ENCODE measurements around the gene MPV17. TPM values are rescaled to one million over a fixed set of nuclear protein-coding genes. Genes with fewer than 3 reads are reported as not detected.

Gene MPV17
- total and polyA plus RNA-seq, 2 of the 13 experiments (the other 11 are each of a cell fraction or from before 2014, with no cell fraction given) = 48.9 to 129 TPM

DNA sequence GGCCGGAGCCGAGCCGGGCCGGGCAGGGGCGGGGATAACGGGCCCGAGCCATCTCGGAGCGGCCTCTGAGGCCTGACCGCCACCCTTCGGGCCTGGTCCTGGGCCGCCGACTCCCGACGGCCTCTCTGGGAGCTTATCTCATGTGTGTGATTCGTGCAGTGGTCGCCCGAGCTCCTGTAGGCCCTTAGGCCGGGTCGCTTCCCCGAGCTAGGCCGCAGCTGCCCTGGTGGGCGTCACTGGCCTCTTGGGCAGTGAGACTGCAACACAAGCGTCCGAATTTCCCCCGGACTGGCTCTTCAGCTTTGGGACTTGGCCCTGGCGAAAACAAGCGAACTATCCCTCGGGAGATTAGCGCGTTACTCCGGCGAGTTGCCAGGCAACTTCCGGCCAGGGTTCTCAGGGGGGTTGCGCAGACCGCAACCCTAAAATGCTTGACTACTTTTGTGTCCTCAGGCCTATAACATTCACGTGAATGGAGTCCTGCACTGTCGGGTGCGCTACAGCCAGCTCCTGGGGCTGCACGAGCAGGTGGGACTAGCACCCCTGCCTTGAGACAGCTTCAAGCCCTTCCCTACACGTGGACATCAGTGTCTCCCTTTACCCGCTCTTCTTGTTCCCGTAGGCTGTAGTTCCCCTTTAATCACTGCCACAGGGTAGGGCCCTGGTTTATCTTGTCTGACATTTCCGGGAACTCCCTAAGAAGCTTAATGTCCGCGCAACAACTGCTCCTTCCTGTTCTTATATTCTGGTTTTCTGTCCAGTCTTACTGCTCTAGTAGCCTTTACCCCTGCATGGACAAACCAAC lies 48.1 kb upstream of the MPV17 start (continued):
- TF ChIP-seq, protein P1, sequence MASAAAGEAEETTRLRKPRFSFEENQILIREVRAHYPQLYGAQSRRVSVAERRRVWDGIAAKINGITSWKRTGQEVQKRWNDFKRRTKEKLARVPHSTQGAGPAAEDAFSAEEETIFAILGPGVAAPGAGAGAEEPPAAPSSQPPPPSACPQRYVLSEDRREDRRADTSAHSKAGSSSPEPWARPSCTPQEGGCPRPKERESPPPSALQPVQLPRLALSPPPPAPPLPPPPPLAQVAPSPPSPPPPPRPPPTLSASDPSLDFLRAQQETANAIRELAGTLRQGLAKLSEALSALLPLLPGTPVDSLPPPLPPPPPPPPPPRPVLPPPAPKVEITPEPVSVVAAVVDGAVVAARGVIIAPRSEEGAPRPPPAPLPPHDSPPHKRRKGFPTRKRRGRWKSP (CRISPR knock-in tag; IDR thresholded peaks at IDR 0.05) = no peak
- no peak for TF ChIP-seq FOXM1 (CRISPR knock-in tag; IDR thresholded peaks at IDR 0.05)
- TF ChIP-seq ZFX (CRISPR knock-in tag; IDR thresholded peaks at IDR 0.05; ENCODE audit: low read depth) = peak; percentile 94
- no peak for TF ChIP-seq ZNF766 (CRISPR knock-in tag; IDR thresholded peaks at IDR 0.05; ENCODE audit: borderline replicate concordance)
- TF ChIP-seq, protein P2, sequence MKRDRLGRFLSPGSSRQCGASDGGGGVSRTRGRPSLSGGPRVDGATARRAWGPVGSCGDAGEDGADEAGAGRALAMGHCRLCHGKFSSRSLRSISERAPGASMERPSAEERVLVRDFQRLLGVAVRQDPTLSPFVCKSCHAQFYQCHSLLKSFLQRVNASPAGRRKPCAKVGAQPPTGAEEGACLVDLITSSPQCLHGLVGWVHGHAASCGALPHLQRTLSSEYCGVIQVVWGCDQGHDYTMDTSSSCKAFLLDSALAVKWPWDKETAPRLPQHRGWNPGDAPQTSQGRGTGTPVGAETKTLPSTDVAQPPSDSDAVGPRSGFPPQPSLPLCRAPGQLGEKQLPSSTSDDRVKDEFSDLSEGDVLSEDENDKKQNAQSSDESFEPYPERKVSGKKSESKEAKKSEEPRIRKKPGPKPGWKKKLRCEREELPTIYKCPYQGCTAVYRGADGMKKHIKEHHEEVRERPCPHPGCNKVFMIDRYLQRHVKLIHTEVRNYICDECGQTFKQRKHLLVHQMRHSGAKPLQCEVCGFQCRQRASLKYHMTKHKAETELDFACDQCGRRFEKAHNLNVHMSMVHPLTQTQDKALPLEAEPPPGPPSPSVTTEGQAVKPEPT (CRISPR knock-in tag; IDR thresholded peaks at IDR 0.05; ENCODE audit: low read depth) = peak; percentile 24; the same call in 1 of the 2 replicates
- TF ChIP-seq ETV6 (CRISPR knock-in tag; conservative IDR thresholded peaks at IDR 0.05) = 0 out of 2 replicates have a peak, but pooled peaks have one; percentile 40
- no peak for TF ChIP-seq ZNF44 (CRISPR knock-in tag; IDR thresholded peaks at IDR 0.05)
- no peak for TF ChIP-seq SRY (CRISPR knock-in tag; IDR thresholded peaks at IDR 0.05)
- no peak for TF ChIP-seq ZNF678 (CRISPR knock-in tag; IDR thresholded peaks at IDR 0.05)
- TF ChIP-seq HNRNPL (IDR thresholded peaks at IDR 0.05; ENCODE audit: low read depth, low read length) = no peak
- TF ChIP-seq TOE1 (CRISPR knock-in tag; IDR thresholded peaks at IDR 0.05) = no peak; the same call in 1 of the 2 replicates
- TF ChIP-seq ARHGAP35 (CRISPR knock-in tag; IDR thresholded peaks at IDR 0.05; ENCODE audit: borderline replicate concordance) = no peak; the same call in 1 of the 2 replicates
- TF ChIP-seq KAT8 (CRISPR knock-in tag; IDR thresholded peaks at IDR 0.05) = no peak
- TF ChIP-seq PHF5A (CRISPR knock-in tag; IDR thresholded peaks at IDR 0.05; ENCODE audit: low read depth, unreplicated experiment) = no peak
- no peak for TF ChIP-seq ZNF17 (CRISPR knock-in tag; IDR thresholded peaks at IDR 0.05)
- TF ChIP-seq, protein P3, sequence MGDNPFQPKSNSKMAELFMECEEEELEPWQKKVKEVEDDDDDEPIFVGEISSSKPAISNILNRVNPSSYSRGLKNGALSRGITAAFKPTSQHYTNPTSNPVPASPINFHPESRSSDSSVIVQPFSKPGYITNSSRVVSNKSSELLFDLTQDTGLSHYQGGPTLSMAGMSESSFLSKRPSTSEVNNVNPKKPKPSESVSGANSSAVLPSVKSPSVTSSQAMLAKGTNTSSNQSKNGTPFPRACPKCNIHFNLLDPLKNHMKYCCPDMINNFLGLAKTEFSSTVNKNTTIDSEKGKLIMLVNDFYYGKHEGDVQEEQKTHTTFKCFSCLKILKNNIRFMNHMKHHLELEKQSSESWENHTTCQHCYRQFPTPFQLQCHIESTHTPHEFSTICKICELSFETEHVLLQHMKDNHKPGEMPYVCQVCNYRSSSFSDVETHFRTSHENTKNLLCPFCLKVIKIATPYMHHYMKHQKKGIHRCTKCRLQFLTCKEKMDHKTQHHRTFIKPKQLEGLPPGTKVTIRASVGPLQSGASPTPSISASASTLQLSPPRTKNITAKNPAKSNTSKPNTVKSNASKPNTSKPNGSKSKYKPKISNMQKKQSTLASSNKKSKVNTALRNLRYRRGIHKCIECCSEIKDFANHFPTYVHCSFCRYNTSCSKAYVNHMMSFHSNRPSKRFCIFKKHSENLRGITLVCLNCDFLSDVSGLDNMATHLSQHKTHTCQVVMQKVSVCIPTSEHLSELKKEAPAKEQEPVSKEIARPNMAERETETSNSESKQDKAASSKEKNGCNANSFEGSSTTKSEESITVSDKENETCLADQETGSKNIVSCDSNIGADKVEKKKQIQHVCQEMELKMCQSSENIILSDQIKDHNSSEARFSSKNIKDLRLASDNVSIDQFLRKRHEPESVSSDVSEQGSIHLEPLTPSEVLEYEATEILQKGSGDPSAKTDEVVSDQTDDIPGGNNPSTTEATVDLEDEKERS (CRISPR knock-in tag; IDR thresholded peaks at IDR 0.05) = no peak
- no peak for TF ChIP-seq ZNF136 (CRISPR knock-in tag; IDR thresholded peaks at IDR 0.05; ENCODE audit: low read depth)
- no peak for TF ChIP-seq FOXK1 (CRISPR knock-in tag; IDR thresholded peaks at IDR 0.05; ENCODE audit: borderline replicate concordance, low read depth)
- no peak; the same call in none of the 2 replicates for TF ChIP-seq ZNF354B (CRISPR knock-in tag; IDR thresholded peaks at IDR 0.05)
- TF ChIP-seq RNF2 (conservative IDR thresholded peaks at IDR 0.05; ENCODE audit: low read depth) = no peak

All from HepG2 (cell line).